Glomerular visceral epithelial cell (primary cell): ENCODE results near the gene NECTIN1.
"Not testable (repeated sequence)": the region's sequence is repeated elsewhere in the genome, so short reads cannot be mapped to it uniquely, and the experiment has no call there.

Experiments used
- DNase-seq: peaks from one replicate; pipeline ENCODE4 v3.0.0-alpha.2; 2016; ENCODE audit errors: extremely low spot score

Gene NECTIN1

DNA sequence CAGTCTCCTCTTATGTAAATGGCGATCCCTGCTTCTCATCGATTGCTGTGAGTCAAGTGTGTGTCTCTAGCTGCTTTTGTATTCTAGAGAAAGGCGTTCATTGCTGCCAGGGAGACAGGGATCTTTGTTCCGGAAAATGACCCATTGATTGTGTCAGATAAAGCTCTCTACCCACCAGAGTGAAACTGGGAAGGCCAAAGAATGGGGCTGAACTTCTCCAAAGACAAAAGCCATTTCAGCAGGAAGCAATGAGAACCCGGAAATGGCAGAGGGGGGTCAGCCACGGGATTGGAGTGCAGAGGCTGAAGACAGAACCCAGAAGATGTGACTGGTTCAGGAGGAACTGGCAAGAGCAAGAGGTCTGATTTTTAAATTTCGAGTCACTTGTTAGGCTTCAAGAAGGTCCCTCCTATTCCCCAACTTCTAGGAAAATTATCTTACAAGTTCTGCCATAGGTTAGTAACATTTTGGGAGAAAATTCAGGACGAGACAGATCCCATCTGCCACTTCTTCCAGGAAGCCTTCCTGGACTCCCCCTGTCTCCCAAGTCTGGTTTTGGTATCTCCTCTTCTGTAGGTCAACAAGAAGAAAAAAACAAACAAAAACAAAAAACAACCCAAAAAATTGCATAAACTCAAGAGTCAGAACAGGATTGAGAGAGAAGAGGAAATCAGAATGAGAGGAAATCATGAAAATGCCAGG lies 110.6 kb downstream of the NECTIN1 start:
- no peak for DNase-seq

DNA sequence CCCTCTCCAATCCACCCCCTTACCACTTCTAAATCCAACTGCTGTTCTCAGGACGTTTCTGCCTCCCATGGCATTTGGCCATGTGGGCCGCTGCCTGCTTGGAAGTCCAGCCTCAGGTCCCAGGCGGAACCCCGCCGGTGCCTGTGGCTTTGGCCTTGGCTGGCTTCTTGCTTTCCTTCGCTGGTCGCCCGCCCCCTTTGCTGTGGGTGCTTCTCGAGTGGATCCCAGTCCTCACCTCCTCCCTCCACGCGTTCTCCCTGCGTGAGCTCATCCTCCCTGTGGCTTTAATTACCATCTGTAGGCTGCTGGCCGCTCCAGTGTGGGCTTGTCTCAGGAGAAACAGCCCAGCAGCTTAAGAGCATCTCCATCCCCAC lies 111.7 kb downstream of the NECTIN1 start:
- no peak for DNase-seq

DNA sequence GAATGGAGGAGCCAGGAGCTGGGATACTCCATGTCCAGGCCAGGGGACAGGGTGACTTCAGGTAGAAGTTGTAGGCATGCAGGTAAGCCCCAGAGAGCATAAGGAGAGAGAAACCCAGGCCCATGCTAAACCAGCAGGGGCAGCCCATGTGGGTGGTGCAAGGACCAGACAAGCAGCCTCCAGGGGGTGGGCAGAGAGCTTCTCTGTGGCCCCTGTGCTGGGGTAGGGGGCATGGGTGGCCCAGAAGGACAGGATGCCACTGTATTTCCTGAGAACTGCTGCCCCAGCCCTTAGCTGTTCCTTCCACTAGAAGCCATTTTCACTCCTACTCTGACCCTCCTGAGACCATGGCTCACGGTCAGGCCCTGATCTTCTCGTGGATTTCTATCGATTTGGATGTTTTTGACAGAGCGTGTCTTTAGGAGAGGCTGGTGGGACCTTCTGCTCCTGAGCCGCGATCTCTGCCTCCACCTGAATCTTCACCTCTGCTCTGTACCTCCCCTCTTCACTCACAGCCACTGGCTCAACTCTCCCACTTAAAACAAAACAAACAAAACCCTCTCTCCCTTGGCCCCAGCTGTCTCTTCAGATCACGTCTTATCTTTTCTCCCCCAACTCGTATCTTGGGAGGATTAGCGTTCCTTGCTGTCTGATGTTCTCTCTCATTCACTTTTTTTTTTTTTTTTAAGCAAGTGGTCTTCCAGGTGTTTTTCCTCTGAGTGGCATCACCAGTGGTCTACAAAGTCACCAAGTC lies 112.2 kb downstream of the NECTIN1 start:
- no peak for DNase-seq

DNA sequence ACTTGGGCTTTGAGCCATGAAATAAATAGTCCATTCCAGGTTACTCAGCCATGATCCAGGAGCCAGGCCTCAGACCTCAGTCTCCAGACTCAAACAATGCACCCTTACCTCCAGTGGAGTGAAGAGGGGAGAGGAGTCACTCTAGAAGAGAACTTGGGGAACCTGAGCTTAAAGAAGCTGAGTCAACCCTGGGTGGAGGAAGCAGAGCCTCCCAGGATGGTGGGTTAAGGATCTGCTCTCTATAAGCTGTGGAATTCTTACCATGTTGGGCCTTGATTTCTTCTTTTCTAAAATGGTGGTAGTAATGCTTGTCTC lies 113.2 kb downstream of the NECTIN1 start:
- DNase-seq: no peak

DNA sequence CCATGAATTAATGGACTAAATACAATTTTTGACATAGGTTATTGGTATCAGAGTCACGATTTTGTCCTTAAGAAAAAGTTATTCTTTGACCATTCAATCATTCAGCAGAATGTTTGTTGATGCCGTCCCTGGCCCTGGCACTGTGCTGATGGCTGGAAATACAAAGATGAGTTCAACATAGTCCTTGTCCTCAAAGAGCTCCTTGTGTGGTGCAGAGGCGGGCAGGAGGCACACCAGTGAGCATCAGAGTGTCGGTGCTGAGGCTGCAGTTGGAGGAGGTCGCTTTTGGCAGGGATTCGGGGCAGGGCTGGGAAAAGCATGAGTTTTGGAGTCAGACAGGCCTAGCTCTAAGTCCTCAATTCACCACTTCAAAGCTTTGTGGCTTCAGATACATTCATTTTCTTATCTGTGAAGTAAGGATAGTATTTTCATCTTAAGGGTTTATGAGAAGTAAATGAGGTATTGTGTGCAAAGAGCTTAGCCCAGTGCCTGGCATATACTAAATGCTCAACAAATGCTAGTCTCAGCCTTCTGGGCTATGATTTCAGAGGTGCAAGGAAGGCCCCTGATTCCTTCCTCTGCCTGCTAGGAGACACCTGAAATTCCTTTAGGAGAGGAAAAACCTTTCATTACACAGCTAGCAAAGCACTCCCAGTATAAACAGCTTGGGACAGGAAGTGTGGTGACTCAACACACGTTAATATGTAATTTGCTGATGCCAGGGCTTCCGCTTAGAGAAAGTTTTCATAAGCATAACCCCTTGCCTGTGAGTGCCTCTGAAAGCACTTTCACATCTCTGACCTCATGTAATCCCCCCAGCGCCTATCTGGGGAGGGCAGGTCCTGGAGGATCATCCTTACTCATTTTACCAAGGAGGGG lies 113.8 kb downstream of the NECTIN1 start:
- DNase-seq: peak; percentile 94

DNA sequence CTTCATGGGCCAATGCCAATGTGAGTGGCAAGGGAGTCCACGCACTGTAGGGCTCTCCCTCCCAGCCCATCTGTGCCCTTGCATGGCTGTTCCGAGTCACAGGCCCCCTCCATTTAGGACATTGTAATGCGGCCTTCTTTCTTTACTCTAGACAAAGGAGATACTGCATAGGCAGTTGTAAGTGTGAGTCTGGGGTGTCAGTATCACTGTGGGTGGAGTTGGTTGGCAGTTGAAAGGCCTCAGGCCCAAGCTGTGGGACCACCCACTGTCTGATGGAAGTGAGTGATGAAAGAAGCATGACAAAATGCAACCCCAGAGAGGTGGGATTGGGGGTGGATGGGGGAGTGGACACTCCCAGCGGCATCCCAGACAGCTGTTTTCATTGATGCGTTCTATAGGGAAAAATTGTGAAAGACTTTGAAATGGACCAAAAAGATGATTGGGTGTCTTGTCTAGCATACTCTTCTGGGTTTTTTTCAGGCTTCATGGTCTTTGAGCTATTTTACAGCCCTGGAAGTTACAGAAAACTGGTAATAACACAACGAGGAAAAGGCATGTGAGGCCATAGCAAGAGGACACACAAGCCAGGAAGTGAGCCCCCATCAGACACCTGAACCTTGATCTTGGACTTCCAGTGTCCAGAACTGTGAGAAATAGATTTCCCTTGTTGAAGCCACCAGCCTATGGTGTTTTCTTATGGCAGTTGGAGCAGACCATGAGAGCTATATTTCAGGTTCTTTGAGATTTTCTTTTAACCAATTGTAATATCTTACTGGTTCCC lies 114.6 kb downstream of the NECTIN1 start:
- DNase-seq: no peak

DNA sequence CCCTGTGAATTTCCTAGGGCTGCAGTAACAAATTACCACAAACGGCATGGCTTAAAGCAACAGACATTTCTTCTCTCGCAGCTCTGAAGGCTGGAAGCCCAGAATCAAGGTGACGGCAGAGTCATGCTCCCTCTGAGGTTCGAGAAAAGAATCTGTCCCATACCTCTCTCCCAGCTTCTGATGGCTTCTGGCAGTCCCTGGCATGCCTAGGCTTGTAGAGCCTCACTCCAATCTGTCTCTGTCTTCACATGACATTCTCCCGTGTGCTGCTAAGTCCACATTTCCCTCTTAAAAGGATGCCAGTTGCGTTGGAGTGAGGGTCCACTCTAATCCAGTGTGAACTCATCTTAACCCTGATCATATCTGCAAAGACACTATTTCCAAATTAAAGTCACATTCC lies 116.2 kb downstream of the NECTIN1 start:
- DNase-seq: no peak

DNA sequence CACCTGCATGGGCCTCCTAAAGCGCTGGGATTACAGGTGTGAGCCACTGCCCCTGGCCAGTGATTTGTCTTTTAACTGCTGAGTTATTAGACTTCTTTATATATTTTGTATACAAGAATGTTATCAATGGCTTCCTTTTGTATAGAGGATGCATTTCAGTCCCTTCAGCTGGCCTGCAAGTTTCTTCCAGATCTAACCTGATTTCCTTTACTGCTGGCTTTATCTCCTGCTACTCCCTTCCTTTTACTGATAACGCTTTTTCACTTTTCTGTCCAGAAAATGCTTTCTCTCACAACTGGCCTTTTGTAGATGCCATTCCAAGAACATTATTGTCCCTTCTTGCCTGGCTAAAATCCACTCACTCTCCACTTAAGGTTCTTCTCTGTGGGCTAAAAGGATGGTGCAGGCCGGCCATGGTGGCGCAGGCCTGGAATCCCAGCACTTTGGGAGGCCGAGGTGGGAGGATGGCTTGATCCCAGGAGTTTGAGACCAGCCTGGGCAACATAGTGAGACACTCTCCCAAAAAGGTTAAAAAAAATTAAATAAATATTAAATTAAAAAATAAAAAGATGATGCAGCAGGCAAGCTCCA lies 118.1 kb downstream of the NECTIN1 start:
- DNase-seq: no peak

DNA sequence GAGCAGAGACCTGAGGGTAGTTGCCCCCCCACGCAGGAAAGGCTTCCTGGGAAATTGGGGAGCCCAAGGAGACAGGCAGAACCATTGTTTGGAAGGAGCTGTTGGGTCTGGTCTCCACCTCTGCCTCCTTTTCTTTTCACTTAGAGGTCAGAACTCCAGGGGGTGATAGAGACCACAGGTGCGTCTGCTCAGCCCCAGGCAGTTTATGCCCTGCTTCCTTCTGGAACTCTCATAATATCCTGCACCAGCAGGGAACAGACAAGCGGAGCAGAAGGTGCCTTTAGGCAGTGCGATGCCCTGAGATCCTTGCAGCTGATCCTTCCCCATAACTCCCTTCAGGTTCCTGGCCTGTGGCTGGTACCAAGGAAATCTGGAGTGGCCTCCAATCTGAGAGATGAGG lies 120.2 kb downstream of the NECTIN1 start:
- no peak for DNase-seq

DNA sequence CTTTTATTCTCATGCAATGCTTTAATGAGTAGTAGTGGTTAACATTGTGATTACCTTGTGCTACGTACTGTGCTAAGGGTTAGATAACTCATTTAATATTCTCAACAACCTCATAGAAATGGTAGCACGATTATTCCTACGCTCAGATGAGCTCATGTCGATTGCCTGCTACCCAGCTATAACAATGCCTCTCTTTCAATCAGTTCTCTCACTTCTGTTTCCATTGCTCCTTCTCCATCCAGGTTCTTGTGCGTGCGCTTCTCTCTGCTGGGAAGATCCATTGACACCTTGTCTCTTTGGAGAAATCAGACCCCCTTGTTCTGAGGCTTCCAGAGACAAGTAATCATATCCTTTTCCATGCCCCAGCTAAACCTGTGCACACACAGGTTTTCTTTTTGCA lies 120.8 kb downstream of the NECTIN1 start:
- DNase-seq: no peak

DNA sequence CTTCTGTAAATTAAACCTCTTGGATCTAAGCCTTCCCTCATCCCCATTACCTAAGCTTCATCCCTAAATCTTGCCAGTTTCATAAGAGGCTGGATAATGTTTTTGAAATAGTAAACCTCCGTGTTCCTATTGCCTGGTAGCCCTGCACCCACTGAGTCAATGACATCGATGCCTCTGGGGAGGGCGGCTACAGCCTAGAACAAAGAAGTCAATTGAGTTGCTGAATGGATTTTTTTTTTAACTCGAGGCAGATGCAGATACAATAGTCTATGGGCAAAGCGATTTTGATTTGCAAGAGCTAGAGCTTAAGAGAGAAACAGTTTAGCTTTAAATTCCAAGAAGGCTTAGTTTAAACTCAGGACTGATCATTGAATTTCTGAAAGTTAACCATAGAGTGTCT lies 121.3 kb downstream of the NECTIN1 start:
- DNase-seq: no peak

DNA sequence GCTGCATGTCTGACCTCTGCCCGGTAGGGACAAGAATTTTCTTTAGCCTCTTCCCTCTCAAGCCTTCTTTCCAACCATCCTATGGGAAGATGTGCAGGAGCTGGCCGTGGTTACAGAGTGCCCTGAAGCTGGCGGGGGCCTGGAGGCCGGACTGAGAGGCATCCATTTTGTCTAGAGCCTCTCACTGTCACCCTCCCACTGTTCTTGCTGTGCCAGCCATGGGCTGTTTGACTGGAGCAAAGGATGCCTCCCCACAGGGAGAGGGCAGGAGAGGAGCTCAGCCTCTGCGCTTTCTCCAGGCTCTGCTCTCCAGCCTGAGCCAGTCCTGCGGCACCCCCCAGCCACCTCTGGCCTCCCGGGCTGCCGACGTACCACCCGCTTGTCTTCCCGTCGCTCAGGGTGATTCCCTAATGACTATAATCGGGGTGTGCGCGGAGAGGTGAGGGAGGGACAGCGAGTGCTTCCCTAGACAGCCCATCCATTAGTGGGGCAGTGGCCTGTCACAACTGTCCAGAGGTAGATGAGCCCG lies 123.8 kb downstream of the NECTIN1 start:
- DNase-seq: no peak

DNA sequence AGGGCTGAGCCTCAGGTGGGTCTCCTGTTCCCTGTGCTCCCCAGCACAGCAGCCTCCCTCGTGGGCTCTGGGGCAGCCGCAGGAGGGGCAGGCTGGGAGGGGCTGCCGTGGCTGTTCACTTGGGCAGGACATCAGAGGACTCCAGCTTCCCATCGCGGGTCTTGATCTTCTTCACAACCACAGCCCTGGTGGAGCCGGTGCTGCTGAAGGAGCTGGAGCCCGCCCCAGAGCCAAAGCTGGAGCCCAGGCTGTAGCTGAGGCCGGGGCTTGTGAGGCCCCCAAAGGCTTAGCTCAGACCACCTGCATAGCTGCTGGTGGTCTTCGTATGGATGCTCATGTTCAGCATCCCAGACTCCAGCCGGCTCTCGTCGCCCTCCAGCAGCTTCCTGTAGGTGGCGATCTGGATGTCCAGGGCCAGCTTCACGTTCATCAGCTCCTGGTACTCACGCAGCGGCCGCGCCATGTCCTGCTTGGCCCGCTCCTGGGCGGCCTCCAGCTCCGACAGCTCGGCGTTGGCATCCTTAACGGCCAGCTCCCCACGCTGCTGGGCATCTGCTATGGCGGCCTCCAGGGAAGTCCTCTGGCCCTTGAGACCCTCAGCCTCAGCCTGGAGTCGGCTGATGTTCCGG lies 126.1 kb downstream of the NECTIN1 start:
- DNase-seq: no peak

DNA sequence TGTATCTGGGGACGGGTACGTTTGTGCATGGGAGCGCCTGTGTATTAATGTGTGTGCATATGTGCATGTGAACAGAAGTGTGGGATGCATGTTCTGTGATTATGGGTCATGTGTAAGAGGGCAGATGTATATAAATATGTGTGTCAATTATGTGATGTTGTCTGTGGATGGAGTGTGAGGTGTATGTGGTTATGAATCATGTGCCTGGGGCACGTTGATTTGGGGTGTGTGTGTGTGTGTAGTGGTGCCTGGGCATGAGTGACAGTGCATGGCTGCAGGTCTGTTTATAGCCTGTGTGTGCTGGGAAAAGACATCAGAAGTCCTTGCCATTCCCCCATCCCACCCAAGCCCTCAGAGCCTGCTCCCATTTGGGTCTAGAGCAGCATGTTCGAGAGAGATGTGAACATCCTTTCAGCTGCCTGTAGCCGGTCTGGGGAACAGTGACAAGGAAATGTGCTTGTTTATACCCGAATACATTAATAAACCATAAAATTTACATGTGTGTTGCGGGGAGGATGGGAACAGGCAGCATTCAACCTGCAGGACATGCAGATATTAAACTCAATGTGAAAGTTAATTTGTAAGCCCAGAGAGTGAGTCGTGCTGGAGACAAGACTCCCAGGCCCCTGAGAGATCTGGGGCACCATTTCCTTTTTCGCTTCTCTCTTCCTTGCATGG lies 129.0 kb downstream of the NECTIN1 start:
- DNase-seq: peak; percentile 4

DNA sequence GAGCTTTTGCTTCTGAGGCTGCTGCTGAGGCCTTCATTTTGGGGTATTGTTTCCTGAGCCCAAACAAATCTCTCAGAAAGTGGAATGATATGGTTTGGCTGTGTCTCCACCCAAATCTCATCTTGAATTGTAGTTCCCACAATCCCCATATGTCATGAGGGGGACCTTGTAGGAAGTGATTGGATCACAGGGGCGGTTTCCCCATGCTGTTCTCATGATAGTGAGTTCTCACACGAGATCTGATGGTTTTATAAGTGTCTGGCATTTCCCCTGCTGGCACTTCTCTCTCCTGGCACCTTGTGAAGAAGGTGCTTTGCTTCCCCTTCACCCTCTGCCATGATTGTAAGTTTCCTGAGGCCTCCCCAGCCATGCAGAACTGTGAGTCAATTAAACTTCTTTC lies 133.1 kb downstream of the NECTIN1 start:
- DNase-seq: not testable (repeated sequence)

DNA sequence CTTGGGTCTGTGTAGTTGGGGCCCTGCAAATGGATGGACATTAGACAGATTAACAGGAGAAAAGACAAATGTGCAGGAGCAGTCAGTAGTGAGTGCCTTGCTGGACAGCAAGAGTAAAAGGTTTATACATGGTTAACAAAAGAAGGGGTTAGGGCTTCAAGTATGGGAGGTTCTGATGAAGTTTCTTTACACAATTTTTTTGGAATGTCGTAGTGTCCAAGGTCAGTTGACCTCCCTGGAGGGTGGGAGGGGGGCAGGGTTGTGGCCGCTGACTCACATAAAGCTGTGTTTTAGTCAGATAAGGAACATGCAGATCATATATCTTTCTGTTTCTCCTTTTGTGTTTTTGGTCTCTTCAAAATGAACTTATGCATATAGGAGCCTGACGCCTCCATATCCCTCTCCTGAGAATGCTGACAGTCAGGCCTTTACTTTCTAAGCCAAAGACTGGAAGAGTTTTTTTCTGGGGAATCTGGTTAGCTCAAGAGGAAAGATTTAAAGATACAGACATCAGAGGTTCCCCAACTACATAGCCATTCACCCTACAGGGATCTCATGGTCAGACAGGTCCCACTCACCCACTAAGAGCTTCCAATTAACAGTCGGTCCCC lies 134.3 kb downstream of the NECTIN1 start:
- peak; percentile 72 for DNase-seq

DNA sequence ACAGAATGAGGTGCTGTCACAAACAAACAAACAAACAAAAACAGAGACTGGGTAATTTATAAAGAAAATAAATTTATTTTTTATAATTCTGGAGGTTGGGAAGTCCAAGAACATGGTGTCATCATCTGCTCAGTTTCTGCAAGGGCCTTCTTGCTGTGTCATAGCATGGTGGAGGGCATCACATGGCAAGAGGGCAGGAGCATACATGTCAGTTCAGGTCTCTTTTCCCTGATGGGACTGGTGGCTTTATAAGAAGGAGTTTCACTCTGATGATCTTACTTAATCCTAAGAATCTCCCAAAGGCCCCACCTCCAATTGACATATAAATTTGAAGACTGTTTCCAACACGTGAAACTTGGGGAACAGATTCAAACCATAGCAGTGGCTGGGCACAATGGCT lies 135.7 kb downstream of the NECTIN1 start:
- no peak for DNase-seq

DNA sequence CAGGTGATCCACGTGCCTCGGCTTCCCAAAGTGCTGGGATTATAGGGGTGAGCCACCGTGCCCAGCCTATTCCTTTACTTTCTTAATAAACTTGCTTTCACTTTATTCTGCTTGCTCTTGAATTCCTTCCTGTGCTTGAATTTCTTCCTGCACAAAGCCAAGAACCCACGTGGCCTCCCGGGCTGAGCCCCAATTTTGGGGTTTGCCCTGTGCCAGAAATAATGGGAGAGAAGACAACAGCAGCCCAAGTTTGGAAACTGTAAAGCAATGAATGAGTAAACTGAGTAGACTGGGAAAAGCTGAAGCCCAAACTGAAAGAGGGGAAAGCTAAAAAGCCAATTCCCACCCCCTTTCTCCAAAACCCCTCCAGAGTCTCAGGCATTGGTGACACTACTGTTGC lies 136.4 kb downstream of the NECTIN1 start:
- no peak for DNase-seq

DNA sequence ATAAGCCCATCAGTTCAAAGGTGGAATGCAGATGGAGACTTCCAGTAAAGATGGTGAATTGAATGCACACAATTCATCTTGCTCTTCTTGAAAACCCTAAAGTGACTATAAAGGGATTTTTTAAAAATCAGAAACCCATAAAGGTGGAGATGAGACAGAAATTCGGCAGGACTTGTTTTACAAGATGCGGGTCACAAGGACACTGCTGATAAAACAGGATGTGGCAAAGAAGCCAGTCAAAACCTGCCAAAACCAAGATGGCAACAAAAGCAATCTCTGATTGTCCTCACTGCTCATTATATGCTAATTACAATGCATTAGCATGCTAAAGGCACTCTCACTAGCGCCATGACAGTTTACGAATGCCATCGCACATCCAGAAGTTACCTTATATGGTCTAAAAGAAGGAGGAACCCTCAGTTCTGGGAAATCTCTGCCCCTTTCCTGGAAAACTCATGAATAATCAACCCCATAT lies 137.1 kb downstream of the NECTIN1 start:
- DNase-seq: no peak
